ENCODE measurements around the gene DHRS2.

The DHRS2 gene

GRCh38 chr14:23694085-23694948 is 58.2 kb downstream of the DHRS2 start:
- DNase-seq (ENCODE audit: low spot score): peak; percentile 27
